Panc1 (cell line): ENCODE results near the gene RIPK3. TPM values are rescaled to one million over a fixed set of nuclear protein-coding genes. Genes with fewer than 3 reads are reported as not detected.

Experiments used
- ATAC-seq: fragments of 200-7000 bp; cut with Tn5 transposase; 2 replicates; pipeline ENCODE4 v1.9.1; 2020; ENCODE audit warnings: mild to moderate bottlenecking, moderate library complexity
- BruUV-seq: library from RNA; stranded (reverse); fragments of 400-500 nt; replicated peaks from 2 replicates; lab custom pipeline; 2021; lab: Mats Ljungman, UMichigan
- CTCF ChIA-PET: fragments of 300-600 bp; sonication (Branson Sonifier 250); formaldehyde crosslinking; loops from one replicate; lab custom pipeline; 2022; ENCODE audit warnings: antibody characterized with exemption; lab: Charles Lee
- POLR2A ChIA-PET: fragments of 300-600 bp; sonication (Branson Sonifier 250); formaldehyde crosslinking; loops from one replicate; lab custom pipeline; 2022; ENCODE audit warnings: antibody characterized with exemption; lab: Charles Lee
- DNase-seq: peaks from one replicate; pipeline ENCODE4 v3.0.0-alpha.2; 2010; ENCODE audit warnings: low read depth, low spot score
- H3K27ac ChIP-seq: 2 replicates; pipeline ENCODE4 v1.5.1; 2011; ENCODE audit warnings: mild to moderate bottlenecking, low read length, inconsistent platforms
- H3K27me3 ChIP-seq: fragments of 200-500 bp; sonication (Bioruptor generic); 2 replicates; pipeline ENCODE4 v1.6.0; 2014; ENCODE audit warnings: low read length, inconsistent platforms; ENCODE audit not compliant: control insufficient read depth, insufficient read depth
- H3K36me3 ChIP-seq: fragments of 200-500 bp; sonication (Bioruptor generic); 2 replicates; pipeline ENCODE4 v1.5.1; 2014; ENCODE audit warnings: inconsistent platforms, mild to moderate bottlenecking, low read length, moderate library complexity; ENCODE audit not compliant: control insufficient read depth, insufficient read depth
- H3K4me1 ChIP-seq: 2 replicates; pipeline ENCODE4 v1.5.1; 2011; ENCODE audit warnings: inconsistent platforms, mild to moderate bottlenecking, low read length, moderate library complexity; ENCODE audit not compliant: control insufficient read depth, insufficient read depth
- H3K4me3 ChIP-seq, 2 experiments: 2 replicates each; pipeline ENCODE4 v1.5.1; 2011 to 2012; ENCODE audit warnings: low read depth in 2 of 2, low read length in 2 of 2, mild to moderate bottlenecking in 2 of 2, inconsistent platforms in 1 of 2, moderate library complexity in 1 of 2
- H3K9me3 ChIP-seq: fragments of 200-500 bp; sonication (Bioruptor generic); 2 replicates; pipeline ENCODE4 v1.5.1; 2014; ENCODE audit warnings: low read depth, mild to moderate bottlenecking, inconsistent platforms, low read length, moderate library complexity; ENCODE audit not compliant: control insufficient read depth, insufficient read depth
- POLR2AphosphoS5 ChIP-seq: IDR thresholded peaks from 2 replicates; pipeline ENCODE4 v1.6.1; 2012; ENCODE audit warnings: mild to moderate bottlenecking, low read depth, low read length, moderate library complexity
- SIN3A ChIP-seq: IDR thresholded peaks from 2 replicates; pipeline ENCODE4 v1.6.1; 2012; ENCODE audit warnings: low read depth, mild to moderate bottlenecking, low read length, moderate library complexity, borderline replicate concordance; ENCODE audit not compliant: insufficient read depth
- TCF7L2 ChIP-seq: IDR thresholded peaks from 2 replicates; pipeline ENCODE4 v1.6.1; 2011; ENCODE audit warnings: mild to moderate bottlenecking, low read depth, low read length, inconsistent platforms
- in situ Hi-C: cut with HindIII; loops from 2 replicates; pipeline ENCODE4 v1.10.0; 2016; ENCODE audit warnings: low sequenced_read_pairs, low pct_unique_long_range_greater_than_20kb
- intact Hi-C: fragments of 100-400 bp; cut with micrococcal nuclease; formaldehyde crosslinking; loops from one replicate; pipeline ENCODE4 v1.10.0; 2022; ENCODE audit not compliant: unreplicated experiment
- total RNA-seq: library from RNA; stranded (reverse); gene quantifications from one replicate; pipeline ENCODE4 v1.2.1, GENCODE V29; 2021; ENCODE audit not compliant: unreplicated experiment
- TF ChIP-seq, protein P1 (sequence below), 2 experiments: IDR thresholded peaks; 2 replicates each; pipeline ENCODE4 v1.6.1; 2011 to 2012; ENCODE audit warnings: low read depth in 2 of 2, control low read depth in 1 of 2, low read length in 1 of 2, mild to moderate bottlenecking in 1 of 2, moderate library complexity in 1 of 2; ENCODE audit not compliant: insufficient read depth in 1 of 2
- TF ChIP-seq, protein P2 (sequence below): fragments of 450-650 bp; IDR thresholded peaks from 2 replicates; pipeline ENCODE4 v1.5.1; 2017; ENCODE audit warnings: mild to moderate bottlenecking

Gene RIPK3
- total RNA-seq, 1 experiment from 2014 or later, result not detected

DNA sequence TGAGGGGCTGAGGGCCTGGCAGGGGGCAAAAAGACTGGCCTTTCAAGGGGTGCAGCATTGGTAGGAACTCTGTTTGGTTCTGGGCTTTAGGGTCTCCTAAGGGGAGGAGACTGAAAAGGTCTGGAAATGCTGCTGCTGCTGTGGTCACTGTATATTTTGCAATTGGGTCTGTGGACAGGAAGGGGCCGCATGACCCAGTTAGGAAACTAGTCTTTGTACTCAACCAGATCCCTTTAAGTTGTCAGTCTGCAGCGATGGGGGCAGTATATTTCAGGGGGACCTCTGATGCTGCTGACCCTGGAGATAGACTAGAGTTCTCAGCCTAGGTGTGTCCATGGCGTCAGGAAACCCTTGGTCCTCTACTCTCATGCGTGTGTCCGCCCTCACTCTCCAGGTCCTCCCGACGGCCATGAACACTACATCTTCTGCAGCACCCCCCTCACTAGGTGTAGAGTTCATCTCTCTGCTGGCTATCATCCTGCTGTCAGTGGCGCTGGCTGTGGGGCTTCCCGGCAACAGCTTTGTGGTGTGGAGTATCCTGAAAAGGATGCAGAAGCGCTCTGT is 24.5 kb downstream of the RIPK3 start:
- ATAC-seq, result 0 out of 2 replicates have a peak, but pooled peaks have one; percentile 13
- H3K27me3 ChIP-seq, result no peaks in the 10 kb centered on the region
- POLR2A ChIA-PET, result interaction anchor here (0.5 kb wide), 1 partner anchor 87 kb away, joined by 4 read pairs; no protein-coding TSS in a partner anchor

DNA sequence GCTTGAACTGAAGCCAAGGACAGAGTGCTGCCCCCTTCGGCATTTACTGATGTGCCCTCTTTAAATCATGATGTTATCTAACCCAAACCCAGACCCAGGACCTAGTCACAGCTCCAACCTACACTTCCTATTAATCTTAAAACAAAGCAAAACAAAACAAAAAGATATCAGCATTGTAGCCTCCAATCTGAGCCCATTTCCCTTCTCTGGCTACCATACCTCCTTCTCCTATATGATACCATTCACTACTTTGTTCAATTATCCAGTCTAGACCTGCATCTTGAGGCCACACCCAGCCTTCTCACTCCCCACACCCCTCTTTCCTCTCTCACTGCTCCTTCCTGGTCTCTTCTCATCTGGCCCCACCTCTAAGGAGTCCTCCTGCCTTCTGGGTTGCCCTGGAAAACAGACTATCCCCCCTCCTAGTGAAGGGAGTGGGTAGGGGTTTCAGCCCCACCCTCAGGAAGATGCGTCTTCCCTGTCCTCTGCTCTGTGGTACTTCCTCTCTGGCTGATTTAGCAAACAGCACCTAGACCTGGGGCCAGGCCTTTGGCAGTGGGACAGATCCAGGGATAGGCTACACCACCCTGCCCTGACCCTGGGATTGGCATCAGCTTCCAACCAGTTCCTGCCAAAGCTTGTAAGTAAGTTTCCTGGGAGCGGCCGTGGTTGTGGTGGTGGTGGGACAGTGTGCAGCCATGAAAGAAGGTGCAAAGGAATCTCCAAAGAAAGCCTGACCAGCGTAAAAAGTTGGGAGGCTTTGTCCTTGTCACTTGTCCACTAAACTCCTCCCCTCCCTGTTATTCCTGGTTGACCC is 25.2 kb downstream of the RIPK3 start:
- ChIA-PET CTCF (no interaction called here), POLR2A (no interaction called here)
- Histone ChIP-seq H3K4me1 (no peaks in the 10 kb centered on the region), H3K36me3 (no peaks in the 10 kb centered on the region), H3K27me3 (no peaks in the 10 kb centered on the region), H3K27ac (no peak overlapping the region), H3K4me3 (no peak overlapping the region), H3K9me3 (no peaks in the 10 kb centered on the region)
- ATAC-seq (no peak), DNase-seq (no peak)
- BruUV-seq, result TSS peak; percentile 28
- intact Hi-C loops, result no loop called here
- in situ Hi-C loops, result no loop called here
- no peak for TF ChIP-seq POLR2AphosphoS5
- TF ChIP-seq, protein P1, sequence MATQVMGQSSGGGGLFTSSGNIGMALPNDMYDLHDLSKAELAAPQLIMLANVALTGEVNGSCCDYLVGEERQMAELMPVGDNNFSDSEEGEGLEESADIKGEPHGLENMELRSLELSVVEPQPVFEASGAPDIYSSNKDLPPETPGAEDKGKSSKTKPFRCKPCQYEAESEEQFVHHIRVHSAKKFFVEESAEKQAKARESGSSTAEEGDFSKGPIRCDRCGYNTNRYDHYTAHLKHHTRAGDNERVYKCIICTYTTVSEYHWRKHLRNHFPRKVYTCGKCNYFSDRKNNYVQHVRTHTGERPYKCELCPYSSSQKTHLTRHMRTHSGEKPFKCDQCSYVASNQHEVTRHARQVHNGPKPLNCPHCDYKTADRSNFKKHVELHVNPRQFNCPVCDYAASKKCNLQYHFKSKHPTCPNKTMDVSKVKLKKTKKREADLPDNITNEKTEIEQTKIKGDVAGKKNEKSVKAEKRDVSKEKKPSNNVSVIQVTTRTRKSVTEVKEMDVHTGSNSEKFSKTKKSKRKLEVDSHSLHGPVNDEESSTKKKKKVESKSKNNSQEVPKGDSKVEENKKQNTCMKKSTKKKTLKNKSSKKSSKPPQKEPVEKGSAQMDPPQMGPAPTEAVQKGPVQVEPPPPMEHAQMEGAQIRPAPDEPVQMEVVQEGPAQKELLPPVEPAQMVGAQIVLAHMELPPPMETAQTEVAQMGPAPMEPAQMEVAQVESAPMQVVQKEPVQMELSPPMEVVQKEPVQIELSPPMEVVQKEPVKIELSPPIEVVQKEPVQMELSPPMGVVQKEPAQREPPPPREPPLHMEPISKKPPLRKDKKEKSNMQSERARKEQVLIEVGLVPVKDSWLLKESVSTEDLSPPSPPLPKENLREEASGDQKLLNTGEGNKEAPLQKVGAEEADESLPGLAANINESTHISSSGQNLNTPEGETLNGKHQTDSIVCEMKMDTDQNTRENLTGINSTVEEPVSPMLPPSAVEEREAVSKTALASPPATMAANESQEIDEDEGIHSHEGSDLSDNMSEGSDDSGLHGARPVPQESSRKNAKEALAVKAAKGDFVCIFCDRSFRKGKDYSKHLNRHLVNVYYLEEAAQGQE (IDR thresholded peaks at IDR 0.05; ENCODE audit: insufficient read depth in 1 of 2, low read depth in 2 of 2, low read length in 1 of 2), result no peak
- no peak for TF ChIP-seq SIN3A
- TF ChIP-seq, protein P2, sequence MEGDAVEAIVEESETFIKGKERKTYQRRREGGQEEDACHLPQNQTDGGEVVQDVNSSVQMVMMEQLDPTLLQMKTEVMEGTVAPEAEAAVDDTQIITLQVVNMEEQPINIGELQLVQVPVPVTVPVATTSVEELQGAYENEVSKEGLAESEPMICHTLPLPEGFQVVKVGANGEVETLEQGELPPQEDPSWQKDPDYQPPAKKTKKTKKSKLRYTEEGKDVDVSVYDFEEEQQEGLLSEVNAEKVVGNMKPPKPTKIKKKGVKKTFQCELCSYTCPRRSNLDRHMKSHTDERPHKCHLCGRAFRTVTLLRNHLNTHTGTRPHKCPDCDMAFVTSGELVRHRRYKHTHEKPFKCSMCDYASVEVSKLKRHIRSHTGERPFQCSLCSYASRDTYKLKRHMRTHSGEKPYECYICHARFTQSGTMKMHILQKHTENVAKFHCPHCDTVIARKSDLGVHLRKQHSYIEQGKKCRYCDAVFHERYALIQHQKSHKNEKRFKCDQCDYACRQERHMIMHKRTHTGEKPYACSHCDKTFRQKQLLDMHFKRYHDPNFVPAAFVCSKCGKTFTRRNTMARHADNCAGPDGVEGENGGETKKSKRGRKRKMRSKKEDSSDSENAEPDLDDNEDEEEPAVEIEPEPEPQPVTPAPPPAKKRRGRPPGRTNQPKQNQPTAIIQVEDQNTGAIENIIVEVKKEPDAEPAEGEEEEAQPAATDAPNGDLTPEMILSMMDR, result no peak
- TF ChIP-seq TCF7L2, result no peak

More for the DNA sequence above, 24.5 kb downstream of the RIPK3 start:
- Histone ChIP-seq H3K4me1 (no peaks in the 10 kb centered on the region), H3K36me3 (no peaks in the 10 kb centered on the region), H3K4me3 (no peak overlapping the region), H3K9me3 (no peaks in the 10 kb centered on the region), H3K27ac (no peak overlapping the region)
- intact Hi-C loops, result no loop called here
- in situ Hi-C loops, result no loop called here
- TF ChIP-seq POLR2AphosphoS5 (no peak), SIN3A (no peak), TCF7L2 (no peak)
- TF ChIP-seq, protein P1 (IDR thresholded peaks at IDR 0.05; ENCODE audit: insufficient read depth in 1 of 2, low read depth in 2 of 2, low read length in 1 of 2), result no peak
- TF ChIP-seq, protein P2, result no peak
- no TSS peak for BruUV-seq
- no peak for DNase-seq
- CTCF ChIA-PET, result no interaction called here
